ENCODE results near the gene CEP128.

CEP128 gene

DNA sequence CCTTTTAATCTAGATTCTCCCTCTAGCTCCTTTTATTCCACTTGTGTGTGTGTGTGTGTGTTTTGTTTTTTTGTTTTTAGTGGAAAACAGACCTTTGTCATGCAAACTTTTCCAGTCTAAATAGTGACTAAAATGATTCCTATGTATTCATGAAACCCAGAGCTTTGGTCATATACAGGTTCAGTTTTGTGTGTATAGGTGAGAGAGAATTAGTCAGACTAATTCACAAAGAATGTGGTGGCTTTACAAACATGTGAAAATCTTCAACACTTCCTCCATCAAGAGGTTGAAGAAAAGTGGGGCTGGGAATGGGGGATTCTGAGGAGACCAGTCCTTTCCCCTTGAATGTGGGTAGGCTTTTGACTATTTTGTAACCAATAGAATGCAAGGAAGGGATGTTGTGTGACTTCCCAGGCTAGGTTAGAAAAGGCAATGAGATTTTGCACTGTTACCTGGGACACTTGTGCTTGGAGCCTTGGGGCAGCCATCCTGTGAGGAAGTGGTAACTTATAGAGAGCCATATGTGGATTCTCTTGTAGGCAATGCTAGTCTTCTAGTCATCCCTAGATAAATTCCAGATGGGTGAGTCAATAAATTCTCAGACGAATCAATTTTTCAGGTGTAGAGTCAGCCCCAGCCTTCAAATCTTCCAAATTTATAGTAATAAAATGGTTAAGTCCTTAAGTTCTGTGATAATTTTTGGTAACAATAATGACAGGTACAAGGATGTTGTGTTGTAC lies 236.1 kb downstream of the CEP128 start:
- H3K4me3 ChIP-seq (replicated peaks; ENCODE audit: low read depth, low read length), result no peak overlapping the region
- TF ChIP-seq, protein P1, sequence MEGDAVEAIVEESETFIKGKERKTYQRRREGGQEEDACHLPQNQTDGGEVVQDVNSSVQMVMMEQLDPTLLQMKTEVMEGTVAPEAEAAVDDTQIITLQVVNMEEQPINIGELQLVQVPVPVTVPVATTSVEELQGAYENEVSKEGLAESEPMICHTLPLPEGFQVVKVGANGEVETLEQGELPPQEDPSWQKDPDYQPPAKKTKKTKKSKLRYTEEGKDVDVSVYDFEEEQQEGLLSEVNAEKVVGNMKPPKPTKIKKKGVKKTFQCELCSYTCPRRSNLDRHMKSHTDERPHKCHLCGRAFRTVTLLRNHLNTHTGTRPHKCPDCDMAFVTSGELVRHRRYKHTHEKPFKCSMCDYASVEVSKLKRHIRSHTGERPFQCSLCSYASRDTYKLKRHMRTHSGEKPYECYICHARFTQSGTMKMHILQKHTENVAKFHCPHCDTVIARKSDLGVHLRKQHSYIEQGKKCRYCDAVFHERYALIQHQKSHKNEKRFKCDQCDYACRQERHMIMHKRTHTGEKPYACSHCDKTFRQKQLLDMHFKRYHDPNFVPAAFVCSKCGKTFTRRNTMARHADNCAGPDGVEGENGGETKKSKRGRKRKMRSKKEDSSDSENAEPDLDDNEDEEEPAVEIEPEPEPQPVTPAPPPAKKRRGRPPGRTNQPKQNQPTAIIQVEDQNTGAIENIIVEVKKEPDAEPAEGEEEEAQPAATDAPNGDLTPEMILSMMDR (IDR thresholded peaks at IDR 0.05; ENCODE audit: low read depth, low read length, missing control alignments), result no peak
- no peak for DNase-seq (ENCODE audit: extremely low read depth, low read depth)

DNA sequence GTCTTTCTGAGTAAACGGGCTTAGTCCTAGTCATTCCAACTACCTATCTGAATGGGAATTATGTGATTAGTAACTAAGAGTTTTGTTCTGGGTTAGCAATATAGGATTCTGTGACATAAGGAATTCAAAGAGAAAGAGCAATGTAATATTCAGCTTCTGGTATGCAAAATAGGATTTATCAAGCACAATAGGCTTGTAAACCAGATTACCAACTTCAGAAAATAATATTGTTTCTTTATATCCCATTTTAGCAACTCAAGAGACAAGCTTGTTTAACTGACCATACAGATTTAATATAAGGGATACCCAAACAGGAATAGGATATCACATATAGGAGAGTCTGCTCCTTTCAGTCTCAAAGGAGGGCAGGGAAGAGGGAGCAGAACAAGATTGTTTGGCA lies 240.9 kb downstream of the CEP128 start:
- TF ChIP-seq, protein P1 (IDR thresholded peaks at IDR 0.05; ENCODE audit: low read depth, low read length, missing control alignments), result no peak
- H3K4me3 ChIP-seq (replicated peaks; ENCODE audit: low read depth, low read length), result no peak overlapping the region
- no peak for DNase-seq (ENCODE audit: extremely low read depth, low read depth)

DNA sequence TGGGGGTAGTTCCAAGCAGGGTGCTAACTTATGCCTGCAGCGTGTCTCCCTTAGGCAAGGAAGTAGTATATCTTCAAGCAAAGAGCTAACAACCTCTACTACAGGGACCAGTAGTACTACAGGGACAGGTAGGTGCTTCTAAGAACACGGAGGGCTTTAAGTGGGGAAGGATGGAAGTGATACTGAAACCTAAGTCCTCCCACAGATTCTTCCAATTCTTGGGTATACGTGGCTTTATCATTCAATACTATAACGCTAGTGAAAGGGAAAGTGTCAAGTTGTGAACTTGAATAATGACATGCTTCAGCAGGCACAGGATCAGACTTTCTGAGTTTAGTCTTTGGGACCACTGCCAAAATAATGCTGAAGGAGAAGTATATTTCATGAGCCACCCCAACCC lies 241.7 kb downstream of the CEP128 start:
- TF ChIP-seq, protein P1 (IDR thresholded peaks at IDR 0.05; ENCODE audit: low read depth, low read length, missing control alignments), result no peak
- no peak for DNase-seq (ENCODE audit: extremely low read depth, low read depth)
- H3K4me3 ChIP-seq (replicated peaks; ENCODE audit: low read depth, low read length), result no peak overlapping the region

DNA sequence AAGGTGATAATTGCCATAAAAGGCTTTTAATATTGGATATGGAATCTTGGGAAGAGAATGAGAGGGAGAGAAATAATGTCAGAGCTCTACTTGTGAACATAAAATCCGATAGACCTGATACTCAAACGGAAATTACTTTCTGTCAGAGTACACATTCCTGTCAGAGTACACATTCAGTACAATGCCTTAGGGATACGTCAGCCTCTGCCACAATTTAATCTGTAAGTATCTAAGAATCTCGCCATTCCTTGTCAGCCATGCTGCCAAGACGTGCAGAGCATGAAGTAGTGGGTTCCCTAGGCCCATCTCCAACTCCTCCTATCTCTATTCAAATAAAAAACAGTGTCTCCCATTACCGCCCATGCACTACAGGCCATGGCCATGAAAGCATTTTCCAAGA lies 242.6 kb downstream of the CEP128 start:
- TF ChIP-seq, protein P1 (IDR thresholded peaks at IDR 0.05; ENCODE audit: low read depth, low read length, missing control alignments), result no peak
- no peak for DNase-seq (ENCODE audit: extremely low read depth, low read depth)
- H3K4me3 ChIP-seq (replicated peaks; ENCODE audit: low read depth, low read length), result no peak overlapping the region

DNA sequence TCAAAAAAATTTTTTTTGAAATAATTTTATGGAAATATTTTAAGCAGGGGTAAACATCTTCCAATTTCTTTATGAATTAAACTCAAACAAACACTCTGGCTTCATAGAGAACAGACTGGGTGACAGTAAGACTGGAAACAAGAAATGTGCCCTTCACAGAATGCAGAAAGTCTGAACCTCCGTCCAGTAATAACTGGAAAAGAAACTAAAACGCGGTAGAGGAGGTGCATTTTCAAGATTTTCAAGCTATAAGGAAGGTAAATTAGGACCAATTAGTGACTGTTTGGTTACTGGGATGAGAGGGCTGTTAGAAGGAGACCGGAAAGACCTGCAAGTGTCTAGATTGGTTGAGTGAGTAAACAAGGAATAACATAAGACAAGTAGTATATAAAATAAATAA lies 245.7 kb downstream of the CEP128 start:
- no peak for DNase-seq (ENCODE audit: extremely low read depth, low read depth)
- H3K4me3 ChIP-seq (replicated peaks; ENCODE audit: low read depth, low read length), result no peak overlapping the region
- TF ChIP-seq, protein P1 (IDR thresholded peaks at IDR 0.05; ENCODE audit: low read depth, low read length, missing control alignments), result no peak

DNA sequence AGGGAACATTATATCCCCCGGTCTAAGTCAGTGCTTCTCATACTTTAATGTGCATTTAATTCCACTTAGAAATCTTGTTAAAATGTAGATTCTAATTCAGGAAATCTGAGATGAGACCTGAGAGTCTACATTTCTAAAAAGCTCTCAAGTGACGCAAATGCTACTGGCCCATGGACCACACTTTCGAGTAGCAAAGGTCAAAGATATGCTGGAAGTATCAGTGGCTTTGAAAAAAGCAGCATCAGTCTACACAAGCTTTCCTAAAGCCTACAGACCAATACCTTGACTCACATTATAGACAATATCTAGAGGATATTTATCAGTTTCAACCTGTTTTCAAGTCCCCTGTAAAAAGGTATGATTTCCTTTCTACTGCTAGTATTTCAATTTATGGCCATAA lies 248.6 kb downstream of the CEP128 start:
- TF ChIP-seq, protein P1 (IDR thresholded peaks at IDR 0.05; ENCODE audit: low read depth, low read length, missing control alignments), result no peak
- no peak overlapping the region for H3K4me3 ChIP-seq (replicated peaks; ENCODE audit: low read depth, low read length)
- DNase-seq (ENCODE audit: extremely low read depth, low read depth), result no peak

DNA sequence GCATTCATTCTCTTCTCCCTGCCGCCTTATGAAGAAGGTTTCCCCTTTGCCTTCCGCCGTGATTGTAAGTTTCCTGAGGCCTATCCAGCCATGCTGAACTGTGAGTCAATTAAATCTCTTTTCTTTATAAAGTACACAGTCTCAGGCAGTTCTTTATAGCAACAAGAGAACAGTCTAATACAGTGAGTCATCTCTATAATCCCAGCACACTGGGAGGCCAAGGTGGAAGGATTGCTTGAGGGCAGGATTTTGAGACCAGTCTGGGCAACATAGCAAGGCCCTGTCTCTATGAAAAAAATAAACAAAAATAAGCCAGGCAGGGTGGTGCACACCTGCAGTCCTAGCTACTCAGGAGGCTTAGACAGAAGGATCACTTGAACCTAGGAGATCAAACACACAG lies 259.9 kb downstream of the CEP128 start:
- TF ChIP-seq, protein P1 (IDR thresholded peaks at IDR 0.05; ENCODE audit: low read depth, low read length, missing control alignments), result no peak
- no peak overlapping the region for H3K4me3 ChIP-seq (replicated peaks; ENCODE audit: low read depth, low read length)
- DNase-seq (ENCODE audit: extremely low read depth, low read depth), result no peak

Data from HFF-Myc (cell line).